Measurements from ENCODE around the gene DRAM1. TPM values are rescaled to one million over a fixed set of nuclear protein-coding genes. Genes with fewer than 3 reads are reported as not detected.
A peak's percentile ranks its signal among the peaks of the same experiment; 100 is the strongest.

Gene DRAM1
- polyA plus RNA-seq (2012; ENCODE audit: missing spikeins) = 31.5 TPM

- DNase-seq (ENCODE audit: insufficient read length) (peak; percentile 66), FAIRE-seq (peak; percentile 75)
- TF ChIP-seq TAF1 (IDR thresholded peaks at IDR 0.05; ENCODE audit: borderline replicate concordance, low read depth, low read length) (peak; percentile 60), POLR2AphosphoS5 (IDR thresholded peaks at IDR 0.05; ENCODE audit: low read depth, low read length) (peak; percentile 85), POLR2A (IDR thresholded peaks at IDR 0.05; ENCODE audit: low read depth, low read length) (peak; percentile 89)
Measured at GRCh38 chr12:101876861-101877805, at the start of gene DRAM1. TSS of gene DRAM1 (plus strand) at chr12:101877580. CDS start at chr12:101877790, 210 bp downstream.

- TF ChIP-seq POLR2A (IDR thresholded peaks at IDR 0.05; ENCODE audit: low read depth, low read length) (no peak), TAF1 (IDR thresholded peaks at IDR 0.05; ENCODE audit: borderline replicate concordance, low read depth, low read length) (no peak), POLR2AphosphoS5 (IDR thresholded peaks at IDR 0.05; ENCODE audit: low read depth, low read length) (no peak)
- FAIRE-seq = no peak
- no peak for DNase-seq (ENCODE audit: insufficient read length)
Measured at GRCh38 chr12:101828463-101829196, 48.8 kb upstream of the DRAM1 start.

GRCh38 chr12:101829639-101830366 is 47.6 kb upstream of the DRAM1 start:
- FAIRE-seq (peak; percentile 17), DNase-seq (ENCODE audit: insufficient read length) (no peak)
- no peak for TF ChIP-seq TAF1 (IDR thresholded peaks at IDR 0.05; ENCODE audit: borderline replicate concordance, low read depth, low read length)
- no peak for TF ChIP-seq POLR2AphosphoS5 (IDR thresholded peaks at IDR 0.05; ENCODE audit: low read depth, low read length)
- TF ChIP-seq POLR2A (IDR thresholded peaks at IDR 0.05; ENCODE audit: low read depth, low read length) = no peak

- FAIRE-seq (peak; percentile 89), DNase-seq (ENCODE audit: insufficient read length) (peak; percentile 82)
- no peak for TF ChIP-seq TAF1 (IDR thresholded peaks at IDR 0.05; ENCODE audit: borderline replicate concordance, low read depth, low read length)
- TF ChIP-seq POLR2A (IDR thresholded peaks at IDR 0.05; ENCODE audit: low read depth, low read length) = peak; percentile 65; the same call in 1 of the 2 replicates
Measured at GRCh38 chr12:101830367-101831325, 46.7 kb upstream of the DRAM1 start, which contains the start of gene GNPTAB. TSS of gene GNPTAB (minus strand) at chr12:101830959. CDS start at chr12:101830675, 284 bp downstream.

GRCh38 chr12:101832030-101832429 is 45.4 kb upstream of the DRAM1 start:
- TF ChIP-seq TAF1 (IDR thresholded peaks at IDR 0.05; ENCODE audit: borderline replicate concordance, low read depth, low read length) = no peak
- no peak for TF ChIP-seq POLR2AphosphoS5 (IDR thresholded peaks at IDR 0.05; ENCODE audit: low read depth, low read length)
- TF ChIP-seq POLR2A (IDR thresholded peaks at IDR 0.05; ENCODE audit: low read depth, low read length) = no peak
- FAIRE-seq (no peak), DNase-seq (ENCODE audit: insufficient read length) (no peak)

GRCh38 chr12:101838628-101839323 is 38.6 kb upstream of the DRAM1 start:
- TF ChIP-seq TAF1 (IDR thresholded peaks at IDR 0.05; ENCODE audit: borderline replicate concordance, low read depth, low read length) (no peak), POLR2A (IDR thresholded peaks at IDR 0.05; ENCODE audit: low read depth, low read length) (no peak), POLR2AphosphoS5 (IDR thresholded peaks at IDR 0.05; ENCODE audit: low read depth, low read length) (no peak)
- DNase-seq (ENCODE audit: insufficient read length) (no peak), FAIRE-seq (peak; percentile 56)

GRCh38 chr12:101839324-101840283 is 37.8 kb upstream of the DRAM1 start:
- TF ChIP-seq TAF1 (IDR thresholded peaks at IDR 0.05; ENCODE audit: borderline replicate concordance, low read depth, low read length) = no peak
- DNase-seq (ENCODE audit: insufficient read length) = peak; percentile 32
- FAIRE-seq = peak; percentile 73

GRCh38 chr12:101841069-101841468 is 36.3 kb upstream of the DRAM1 start:
- DNase-seq (ENCODE audit: insufficient read length) (no peak), FAIRE-seq (no peak)
- TF ChIP-seq POLR2AphosphoS5 (IDR thresholded peaks at IDR 0.05; ENCODE audit: low read depth, low read length) (no peak), TAF1 (IDR thresholded peaks at IDR 0.05; ENCODE audit: borderline replicate concordance, low read depth, low read length) (no peak), POLR2A (IDR thresholded peaks at IDR 0.05; ENCODE audit: low read depth, low read length) (no peak)

All from GM12892 (cell line).